ENCODE data around the gene CPLX1. TPM values are rescaled to one million over a fixed set of nuclear protein-coding genes. Genes with fewer than 3 reads are reported as not detected.
"Not testable (repeated sequence)": the region's sequence is repeated elsewhere in the genome, so short reads cannot be mapped to it uniquely, and the experiment has no call there.

CPLX1 gene
- polyA plus RNA-seq, 1 donor = 0.28 TPM

DNA sequence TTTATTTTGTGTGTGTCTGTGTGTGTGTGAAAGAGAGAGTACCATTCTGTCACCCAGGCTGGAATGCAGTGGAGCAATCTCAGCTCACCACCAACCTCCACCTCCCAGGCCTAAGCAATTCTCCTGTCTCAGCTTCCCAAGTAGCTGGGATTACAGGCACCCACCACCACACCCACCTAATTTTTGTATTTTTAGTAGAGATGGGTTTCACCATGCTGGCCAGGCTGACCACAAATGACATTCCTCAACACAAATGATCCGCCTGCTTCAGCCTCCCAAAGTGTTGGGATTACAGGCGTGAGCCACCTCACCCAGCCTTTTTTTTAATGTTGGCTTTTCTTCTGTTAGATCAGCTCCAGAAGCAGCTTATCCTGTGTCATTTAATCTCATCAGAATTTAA, 50.4 kb downstream of the CPLX1 start:
- not testable (repeated sequence) for DNase-seq

DNA sequence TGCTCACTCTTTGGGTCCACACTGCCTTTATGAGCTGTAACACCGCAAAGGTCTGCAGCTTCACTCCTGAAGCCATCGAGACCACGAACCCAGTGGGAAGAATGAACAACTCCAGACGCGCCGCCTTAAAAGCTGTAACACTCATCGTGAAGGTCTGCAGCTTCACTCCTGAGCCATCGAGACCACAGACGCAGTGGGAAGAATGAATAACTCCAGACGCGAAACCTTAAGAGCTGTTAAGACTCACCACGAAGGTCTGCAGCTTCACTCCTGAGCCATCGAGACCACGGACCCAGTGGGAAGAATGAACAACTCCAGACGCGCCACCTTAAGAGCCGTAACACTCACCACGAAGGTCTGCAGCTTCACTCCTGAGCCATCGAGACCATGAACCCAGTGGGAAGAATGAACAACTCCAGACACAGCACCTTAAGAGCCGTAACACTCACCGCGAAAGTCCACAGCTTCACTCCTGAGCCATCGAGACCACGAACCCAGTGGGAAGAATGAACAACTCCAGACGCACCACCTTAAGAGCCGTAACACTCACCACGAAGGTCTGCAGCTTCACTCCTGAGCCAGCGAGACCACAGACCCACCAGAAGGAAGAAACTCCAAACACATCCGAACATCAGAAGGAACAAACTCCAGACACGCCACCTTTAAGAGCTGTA, 51.4 kb downstream of the CPLX1 start:
- DNase-seq = not testable (repeated sequence)

DNA sequence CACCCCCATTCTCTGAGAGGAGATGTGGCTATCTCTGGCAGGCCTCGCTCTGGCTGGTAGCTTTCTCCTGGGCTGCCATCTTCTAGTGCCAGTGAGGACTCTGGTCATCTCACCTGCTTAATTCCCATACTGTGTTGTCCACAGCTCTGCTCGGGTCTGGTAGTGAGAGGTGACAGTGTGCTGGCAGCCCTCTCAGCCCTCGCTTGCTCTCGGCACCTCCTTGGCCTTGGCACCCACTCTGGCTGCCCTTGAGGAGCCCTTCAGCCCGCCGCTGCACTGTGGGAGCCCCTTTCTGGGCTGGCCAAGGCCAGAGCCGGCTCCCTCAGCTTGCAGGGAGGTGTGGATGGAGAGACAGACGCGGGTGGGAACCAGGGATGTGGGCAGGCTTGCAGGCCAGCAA, 52.7 kb downstream of the CPLX1 start:
- no peak for DNase-seq

DNA sequence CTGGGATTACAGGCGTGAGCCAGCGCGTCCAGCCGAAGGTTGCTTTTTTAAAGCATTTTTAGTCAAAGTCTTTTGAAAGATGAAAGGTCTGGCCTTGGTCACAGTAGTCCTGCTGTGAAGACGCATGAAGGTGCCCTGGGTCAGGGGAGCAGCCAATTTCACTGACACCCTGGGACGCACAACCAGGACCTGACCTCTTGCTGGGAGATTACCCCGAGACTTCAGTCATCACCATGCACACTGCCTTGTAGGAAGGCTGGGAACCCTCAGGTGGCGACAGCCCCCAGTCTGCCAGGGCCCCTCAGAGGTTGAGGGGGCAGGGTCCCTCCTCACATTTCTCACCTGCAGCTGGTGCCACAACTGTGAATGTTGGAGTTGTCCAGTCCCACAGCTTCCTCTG, 53.2 kb downstream of the CPLX1 start:
- no peak for DNase-seq

DNA sequence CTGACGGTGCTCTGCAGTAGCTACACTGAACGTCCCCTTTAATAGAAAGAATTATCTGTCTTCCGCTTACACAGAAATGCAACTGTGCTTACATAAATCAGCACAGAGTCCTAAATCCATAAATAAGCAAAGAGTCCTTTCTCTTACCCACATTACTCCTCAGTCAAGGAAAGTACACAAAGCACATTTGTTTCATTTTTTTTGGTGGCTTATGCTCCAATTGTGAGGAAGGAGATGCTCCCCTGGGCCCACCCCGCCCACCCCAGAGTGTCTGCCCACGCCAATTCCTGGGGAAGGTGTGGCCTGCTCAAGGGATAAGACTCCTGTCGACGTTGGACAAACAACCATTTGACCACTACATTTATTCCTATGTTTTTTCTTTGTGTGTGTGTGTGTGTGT, 53.8 kb downstream of the CPLX1 start:
- DNase-seq = no peak

DNA sequence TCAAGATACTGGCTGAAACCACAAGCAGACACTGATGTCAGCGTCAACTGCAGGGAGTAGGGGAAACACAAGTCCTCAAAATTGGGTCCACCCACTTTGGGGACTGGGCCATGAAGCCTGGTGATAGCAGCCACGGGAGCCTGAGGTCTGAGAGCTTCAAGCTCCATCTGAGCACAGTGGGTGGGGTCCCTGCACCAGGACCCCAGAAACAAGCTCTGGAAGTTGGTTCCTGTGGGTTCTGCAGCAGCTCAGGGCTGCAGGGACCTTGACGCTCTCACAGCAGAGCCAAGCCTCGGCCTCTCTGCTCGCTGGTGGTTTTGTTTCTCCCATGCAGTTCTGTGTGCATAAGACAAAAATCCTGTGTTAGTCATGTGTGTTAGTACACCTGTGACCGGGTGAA, 54.5 kb downstream of the CPLX1 start:
- DNase-seq = no peak

DNA sequence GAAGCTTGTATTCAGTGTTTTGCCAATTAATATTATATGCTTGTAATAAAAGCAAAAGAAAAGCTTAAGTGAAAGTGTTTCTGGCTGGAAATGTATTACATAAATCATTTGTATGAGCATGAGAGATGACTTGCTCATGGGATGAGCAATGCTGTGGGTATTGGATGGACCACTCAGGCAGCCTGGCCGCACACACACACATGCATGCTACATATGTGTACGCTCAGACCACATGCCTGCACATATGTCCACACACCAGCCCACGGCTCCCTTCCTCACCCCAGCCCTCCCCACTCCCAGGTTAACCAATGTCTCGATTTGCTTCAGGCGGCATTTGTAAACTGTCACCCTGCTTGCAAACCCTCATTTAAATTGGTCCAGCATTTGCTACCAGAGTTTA, 55.9 kb downstream of the CPLX1 start:
- DNase-seq = no peak

DNA sequence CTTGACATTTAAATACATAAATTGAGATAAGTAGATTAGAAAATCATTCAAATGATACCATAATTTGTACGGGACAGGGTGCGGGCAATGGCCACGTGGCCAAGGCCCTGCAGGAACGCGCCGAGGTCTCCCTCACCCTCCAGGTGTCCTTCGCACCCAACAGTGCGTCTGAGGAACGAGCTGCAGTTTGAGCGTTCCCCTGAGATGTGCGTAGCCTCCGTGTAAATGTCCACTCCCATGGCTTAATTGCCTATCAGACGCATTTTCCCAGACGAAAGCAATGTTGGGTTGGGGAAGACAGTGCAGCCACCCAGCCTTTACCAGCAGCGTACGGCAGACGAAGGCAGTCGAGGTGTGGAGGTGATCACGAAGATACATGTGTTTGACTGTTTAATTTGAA, 56.4 kb downstream of the CPLX1 start:
- DNase-seq = no peak

DNA sequence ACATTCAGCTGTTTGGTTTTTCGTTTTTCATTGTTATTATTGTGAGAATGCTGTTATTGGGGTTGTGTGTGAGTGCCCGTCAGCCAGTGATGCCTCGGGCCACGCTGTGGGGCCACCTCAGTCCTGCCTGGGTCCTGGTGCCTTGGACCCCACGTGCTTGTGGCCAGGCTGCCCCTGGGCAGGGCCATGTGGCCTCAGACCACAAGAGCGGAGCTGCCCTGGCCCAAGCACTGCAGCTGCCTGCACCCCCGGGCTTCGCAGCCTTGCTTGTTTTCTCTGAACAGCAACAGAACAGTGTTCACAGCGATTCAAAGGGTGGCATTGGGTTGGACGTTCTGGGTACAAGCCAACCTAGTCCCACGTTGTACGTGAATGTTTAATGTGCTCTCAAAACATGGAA, 56.9 kb downstream of the CPLX1 start:
- no peak for DNase-seq

DNA sequence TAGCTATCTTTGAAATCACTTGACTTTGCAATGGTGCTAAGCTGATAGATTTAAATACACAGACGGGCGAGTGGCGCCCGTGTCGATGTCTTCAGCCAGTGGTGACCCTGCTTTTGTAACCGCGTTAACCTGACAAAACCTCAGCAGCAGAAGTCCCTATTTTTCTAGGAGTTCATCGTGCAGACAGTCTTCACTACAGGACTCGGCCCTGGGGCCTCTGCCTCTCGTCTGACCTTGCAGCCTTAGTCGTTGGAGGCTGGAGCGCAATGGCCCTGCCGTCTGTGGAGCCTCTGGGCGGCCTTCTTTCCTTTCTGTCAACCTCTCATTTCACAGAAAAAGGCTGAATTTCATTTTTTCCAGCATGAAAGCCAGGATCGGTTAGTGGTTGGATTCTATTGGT, 57.9 kb downstream of the CPLX1 start:
- DNase-seq = no peak

DNA sequence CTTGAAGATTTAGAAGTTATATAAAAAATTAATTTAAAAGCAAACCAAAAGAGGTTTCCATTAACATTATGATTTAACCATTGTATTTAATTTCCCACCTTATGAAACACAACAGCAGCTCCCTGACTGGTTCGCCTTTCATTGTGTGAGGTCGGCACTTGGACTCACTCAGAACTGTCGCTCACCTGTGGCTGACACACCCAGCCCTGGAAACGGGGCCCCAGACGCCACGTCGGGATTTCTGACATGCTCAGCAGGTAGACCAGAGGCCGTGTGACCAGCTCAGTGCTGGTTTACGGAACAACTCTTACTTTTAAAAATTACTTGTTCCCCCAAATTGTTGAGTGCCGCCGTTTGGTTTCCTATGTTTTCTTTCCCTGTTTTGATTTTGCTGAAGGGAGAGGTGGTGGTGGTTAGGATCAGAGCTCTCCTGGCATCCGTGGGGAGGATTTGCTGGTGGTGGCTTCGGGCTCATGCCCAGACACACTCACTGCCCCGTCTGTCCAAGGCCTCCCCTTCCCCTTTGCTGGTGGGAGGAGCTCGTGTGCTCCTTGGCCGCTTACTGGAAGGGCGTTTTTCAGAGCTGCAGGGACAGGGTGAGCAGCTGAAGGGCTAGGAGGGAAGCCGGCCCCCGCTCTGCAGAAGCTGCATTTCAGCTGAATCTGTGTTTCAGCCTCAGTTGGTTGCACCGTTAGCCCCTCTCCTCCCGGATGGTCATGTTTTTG, 59.2 kb downstream of the CPLX1 start:
- DNase-seq = no peak

DNA sequence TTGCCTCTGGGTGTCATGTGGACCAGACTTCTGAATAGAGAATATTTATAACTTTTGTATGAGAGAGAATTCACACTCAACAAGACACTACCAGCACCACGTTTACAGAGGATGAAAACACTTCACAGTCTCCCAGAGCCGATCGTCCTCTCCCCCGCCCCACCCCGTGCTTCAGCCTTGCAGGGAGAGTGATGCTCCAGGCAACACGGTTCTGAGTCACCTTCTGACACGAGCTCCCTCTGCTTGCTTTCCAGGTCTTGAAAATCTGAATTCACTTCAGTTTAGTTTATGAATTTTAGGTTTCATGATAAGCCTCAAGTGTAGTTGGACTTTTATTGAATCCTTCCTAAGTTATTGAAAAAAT, 59.8 kb downstream of the CPLX1 start:
- no peak for DNase-seq

DNA sequence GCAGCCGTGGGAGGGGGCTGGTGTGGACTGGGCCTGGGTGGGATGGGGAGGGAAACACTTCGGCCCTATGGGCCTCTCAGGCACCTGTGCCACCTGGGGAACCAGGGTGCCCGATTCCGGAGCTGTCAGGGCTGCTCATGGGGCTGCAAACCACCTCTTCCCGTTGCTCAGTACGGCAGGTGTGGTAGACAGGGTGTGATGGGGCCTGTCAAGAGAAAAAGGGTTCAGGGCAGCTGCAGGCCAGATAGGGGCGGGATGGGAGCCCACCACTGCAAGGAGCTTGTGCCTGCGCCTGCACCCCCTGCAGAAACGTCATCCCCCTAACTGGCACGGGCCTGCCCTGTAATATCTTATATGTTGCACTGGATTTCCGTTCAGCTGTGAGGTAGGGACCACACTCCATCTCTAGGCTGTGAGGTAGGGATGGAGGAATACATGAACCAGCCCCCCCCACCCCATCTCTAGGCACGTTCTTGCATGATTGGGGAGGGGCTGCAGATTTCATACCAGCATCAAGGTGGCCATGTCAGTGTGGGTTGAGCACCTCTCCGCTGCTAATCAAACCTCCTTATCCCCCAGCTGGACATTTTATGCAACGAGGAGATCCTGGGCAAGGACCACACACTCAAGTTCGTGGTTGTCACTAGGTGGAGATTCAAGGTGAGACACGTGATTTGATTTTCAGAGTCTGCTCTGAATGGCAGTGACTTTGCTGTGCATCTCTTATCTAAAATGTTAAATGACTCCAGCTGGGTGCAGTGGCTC, 61.3 kb downstream of the CPLX1 start:
- DNase-seq = no peak

DNA sequence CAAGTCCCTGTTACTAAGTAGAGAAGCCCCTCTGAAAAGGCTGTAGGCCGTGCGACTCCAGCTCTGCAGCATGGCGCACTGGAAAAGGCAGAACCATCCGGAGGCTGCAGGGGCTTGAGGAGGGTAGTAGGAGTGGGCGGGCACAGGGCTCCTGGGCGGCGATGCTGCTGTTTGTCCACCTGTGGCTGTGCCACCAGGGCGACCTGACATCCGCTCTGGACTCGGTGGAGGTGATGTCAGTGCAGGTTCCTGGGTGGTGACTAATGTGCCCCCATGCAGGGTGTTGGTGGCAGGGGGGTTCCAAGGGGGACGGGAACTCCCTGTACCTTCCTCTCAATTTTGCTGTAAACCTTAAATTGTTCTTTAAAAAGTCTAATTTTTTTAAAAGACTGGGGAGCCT, 62.0 kb downstream of the CPLX1 start:
- DNase-seq = no peak

DNA sequence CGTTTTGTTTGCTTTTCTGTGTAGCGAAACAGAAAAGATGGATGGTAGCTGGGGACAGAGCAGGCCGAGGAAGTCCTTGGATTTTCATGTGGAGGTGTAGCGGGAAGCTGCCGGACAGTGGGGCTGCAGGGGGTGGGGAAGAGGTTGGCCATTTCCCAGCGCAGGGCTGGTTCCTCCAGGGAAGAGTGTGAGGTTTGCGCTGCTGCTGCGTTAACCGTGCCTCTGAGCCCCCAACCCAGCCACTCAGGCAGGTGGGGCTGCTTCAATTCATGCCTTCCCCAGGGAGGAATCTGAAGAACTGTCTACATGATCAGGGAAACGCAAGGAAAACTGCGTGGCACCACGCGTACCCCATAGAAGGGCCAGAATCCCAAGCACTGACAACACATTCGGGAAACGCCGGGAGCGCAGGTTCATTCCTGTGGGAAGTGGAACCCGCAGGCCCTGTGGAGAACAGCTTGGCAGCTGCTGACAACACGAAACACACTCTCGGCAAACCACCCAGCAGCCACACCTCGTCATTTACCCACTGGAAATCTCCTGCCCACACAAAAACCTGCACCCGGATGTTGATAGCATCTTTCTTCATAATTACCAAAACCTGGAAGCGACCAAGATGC, 62.6 kb downstream of the CPLX1 start:
- no peak for DNase-seq

DNA sequence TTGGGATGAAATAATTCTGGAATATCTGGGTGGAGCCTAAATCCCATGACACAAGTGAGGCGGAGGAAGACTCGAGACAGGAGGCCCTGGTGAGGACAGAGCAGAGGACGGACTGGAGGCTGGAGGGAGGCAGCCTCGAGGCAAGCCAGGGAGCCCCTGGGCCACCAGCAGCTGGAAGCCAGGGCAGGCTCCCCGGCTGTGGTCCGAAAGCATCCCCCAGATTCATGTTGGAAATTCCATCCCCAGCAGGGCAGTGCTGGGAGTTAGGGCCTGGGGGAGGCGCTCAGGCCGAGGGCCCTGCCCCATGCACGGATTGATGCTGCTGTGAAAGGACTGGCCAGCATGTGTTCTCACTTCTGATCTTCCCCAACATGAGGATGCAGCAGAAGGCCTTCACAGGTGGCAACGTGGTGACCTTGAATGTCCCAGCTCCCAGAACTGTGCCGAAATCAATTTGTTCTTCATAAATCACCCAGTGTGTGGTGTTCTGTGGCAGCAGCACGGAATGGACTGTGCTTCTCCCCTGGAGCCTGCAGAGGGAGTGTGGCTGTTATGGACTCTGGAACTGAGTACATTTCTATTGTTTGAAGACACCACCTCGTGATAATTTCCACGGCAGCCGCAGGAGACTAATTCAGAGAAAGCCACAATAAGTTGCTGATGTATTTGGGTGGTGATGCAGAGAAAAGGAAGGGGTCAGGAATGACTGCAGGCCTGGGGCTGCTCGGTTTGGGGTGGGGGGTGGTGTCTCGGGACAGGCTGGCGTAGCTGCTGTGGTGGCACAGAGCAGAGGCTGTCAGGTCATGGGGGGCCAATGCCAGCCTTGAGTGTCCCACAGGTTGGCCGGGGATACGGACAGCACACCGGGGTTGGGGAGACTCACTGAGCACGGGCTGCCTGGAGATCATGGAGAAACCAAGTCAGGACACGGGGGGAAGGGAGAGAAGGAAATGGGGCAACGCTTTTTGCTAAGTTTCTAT, 63.4 kb downstream of the CPLX1 start:
- DNase-seq = no peak

DNA sequence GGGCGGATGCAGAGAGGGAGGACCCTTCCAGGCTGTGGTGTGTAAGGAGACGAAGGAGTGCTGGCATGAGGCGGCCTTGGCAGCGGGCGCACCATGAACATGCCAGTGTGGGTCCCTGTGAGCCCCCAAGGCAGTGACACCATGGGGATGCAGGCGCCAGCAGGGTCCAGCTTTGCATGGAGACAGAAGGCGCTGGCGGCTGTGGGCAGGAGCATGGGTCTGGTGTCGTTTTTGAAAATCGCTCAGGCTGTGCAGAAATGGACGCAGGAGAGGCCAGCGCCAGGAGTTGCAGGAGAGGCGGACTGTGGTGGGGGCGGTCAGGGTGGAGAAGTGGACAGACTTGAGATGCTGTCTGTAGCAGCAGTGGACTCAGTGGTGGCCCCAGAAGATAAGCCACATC, 64.2 kb downstream of the CPLX1 start:
- no peak for DNase-seq

DNA sequence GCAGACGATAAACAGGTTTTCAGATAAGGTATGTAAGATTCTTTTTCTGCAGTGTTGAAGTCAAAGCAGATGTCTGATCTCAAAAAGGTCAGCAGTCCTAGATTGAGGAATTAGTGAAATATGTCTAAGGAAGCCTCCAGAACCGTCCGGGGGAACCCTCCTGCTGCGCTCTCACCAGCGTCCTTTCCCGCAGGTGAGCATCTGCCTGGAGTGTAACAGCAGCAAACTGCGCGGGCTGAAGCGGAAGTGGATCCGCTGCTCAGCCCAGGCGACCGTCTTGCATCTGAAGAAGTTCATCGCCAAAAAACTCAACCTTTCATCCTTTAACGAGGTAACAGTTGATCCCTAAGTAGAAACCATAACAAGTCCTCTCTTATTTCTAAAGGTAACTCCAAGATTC, 64.8 kb downstream of the CPLX1 start:
- DNase-seq = no peak

DNA sequence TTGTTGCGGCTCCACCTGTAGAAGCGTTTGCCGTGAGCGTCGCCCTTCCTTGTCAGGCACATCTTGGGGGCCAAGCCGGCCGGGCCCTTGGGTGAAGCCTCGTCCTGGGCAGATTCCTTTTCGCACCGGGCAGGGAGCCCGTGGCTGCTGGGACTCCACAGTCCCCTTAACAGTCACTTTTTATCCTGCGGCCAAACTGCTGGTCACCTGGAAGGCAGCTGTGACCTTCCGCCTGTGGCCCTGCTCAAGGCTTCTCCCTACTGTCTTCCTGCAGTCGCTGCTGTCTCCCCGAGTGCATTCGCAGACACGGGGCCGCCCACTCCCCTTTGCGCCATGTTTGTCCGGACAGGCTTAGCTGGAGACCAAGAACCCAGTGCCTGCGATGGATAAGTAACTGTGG, 65.3 kb downstream of the CPLX1 start:
- DNase-seq = no peak

DNA sequence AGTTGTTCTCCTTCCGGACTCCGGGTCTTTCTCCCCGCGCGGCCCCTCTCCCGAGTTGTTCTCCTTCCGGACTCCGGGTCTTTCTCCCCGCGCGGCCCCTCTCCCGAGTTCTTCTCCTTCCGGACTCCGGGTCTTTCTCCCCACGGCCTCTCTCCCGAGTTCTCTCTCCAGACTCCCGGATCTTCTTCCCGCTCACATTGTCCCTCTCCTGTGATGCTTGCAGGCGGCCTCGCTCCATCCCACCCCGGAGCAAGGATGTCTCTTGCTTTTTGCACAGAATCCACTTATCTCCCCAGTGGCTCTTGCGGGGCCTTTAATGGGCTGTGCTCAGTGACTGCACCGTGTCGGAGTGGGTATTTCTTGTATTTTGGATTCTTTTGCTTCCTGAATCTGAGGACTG, 66.1 kb downstream of the CPLX1 start:
- not testable (repeated sequence) for DNase-seq

DNA sequence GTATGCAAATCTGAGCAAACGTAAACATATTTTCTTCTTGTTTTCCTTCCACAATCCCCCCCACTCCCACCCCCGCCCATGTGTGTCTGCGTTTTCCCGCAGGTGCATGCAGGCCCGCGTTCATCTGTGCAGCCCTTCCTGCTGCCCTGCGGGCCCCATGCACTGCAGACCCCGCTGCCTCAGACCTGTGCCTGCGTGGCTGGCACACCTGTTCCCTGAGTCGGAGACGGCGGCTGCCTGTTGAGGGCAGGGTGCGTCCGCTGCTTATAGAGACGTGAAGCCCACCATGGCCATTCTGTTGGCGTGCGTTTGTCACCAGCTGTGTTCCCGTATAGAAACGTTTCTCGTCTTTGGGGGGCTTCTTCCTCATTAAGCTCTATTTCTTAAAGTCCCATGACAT, 68.8 kb downstream of the CPLX1 start:
- no peak for DNase-seq
